DND-41 (cell line): ENCODE results near the gene RBL1.
"Not testable (repeated sequence)": the region's sequence is repeated elsewhere in the genome, so short reads cannot be mapped to it uniquely, and the experiment has no call there.

Experiments used
- EZH2 ChIP-seq: IDR thresholded peaks from 3 replicates; pipeline ENCODE4 v1.6.1; 2012; ENCODE audit warnings: borderline replicate concordance, low read depth, mild to moderate bottlenecking, moderate library complexity, low read length, inconsistent platforms; ENCODE audit not compliant: severe bottlenecking
- TF ChIP-seq, protein P1 (sequence below): IDR thresholded peaks from 2 replicates; pipeline ENCODE4 v1.5.1; 2012; ENCODE audit warnings: borderline replicate concordance, low read length, moderate library complexity, mild to moderate bottlenecking; ENCODE audit not compliant: poor library complexity, severe bottlenecking; ENCODE audit errors: extremely low read depth

DNA sequence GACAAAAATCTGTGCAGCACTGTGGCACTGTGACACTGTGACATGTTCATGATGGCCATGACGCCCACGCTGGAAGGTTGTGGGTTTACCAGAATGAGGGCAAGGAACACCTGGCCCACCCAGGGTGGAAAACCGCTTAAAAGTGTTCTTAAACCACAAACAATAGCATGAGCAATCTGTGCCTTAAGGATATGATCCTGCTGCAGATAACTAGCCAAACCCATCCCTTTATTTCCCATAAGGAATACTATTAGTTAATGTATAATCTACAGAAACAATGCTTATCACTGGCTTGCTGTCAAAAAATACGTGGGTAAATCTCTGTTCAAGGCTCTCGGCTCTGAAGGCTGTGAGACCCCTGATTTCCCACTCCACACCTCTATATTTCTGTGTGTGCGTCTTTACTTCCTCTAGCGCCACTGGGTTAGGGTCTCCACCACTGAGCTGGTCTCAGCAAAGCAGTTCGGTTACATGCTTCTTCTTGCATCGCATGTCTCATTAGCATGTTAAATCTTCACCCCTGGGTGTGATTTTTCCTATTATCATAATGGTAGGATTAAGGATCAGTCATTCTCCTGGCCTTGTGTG, 133.3 kb downstream of the RBL1 start:
- TF ChIP-seq, protein P1, sequence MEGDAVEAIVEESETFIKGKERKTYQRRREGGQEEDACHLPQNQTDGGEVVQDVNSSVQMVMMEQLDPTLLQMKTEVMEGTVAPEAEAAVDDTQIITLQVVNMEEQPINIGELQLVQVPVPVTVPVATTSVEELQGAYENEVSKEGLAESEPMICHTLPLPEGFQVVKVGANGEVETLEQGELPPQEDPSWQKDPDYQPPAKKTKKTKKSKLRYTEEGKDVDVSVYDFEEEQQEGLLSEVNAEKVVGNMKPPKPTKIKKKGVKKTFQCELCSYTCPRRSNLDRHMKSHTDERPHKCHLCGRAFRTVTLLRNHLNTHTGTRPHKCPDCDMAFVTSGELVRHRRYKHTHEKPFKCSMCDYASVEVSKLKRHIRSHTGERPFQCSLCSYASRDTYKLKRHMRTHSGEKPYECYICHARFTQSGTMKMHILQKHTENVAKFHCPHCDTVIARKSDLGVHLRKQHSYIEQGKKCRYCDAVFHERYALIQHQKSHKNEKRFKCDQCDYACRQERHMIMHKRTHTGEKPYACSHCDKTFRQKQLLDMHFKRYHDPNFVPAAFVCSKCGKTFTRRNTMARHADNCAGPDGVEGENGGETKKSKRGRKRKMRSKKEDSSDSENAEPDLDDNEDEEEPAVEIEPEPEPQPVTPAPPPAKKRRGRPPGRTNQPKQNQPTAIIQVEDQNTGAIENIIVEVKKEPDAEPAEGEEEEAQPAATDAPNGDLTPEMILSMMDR = not testable (repeated sequence)
- not testable (repeated sequence) for TF ChIP-seq EZH2
